Mesothelial cell of epicardium (in vitro differentiated cells): ENCODE measurements around the gene AMMECR1L. TPM values are rescaled to one million over a fixed set of nuclear protein-coding genes. Genes with fewer than 3 reads are reported as not detected.
A peak's percentile ranks its signal among the peaks of the same experiment; 100 is the strongest.

ENCODE experiments used
- DNase-seq, 2 experiments: peaks; one replicate each; pipeline ENCODE4 v3.0.0; 2021; ENCODE audit warnings: low spot score in 2 of 2; ENCODE audit not compliant: unreplicated experiment in 2 of 2
- H3K27ac Mint-ChIP-seq: 2 replicates; pipeline ENCODE4 v1.8.0; 2021; ENCODE audit warnings: mixed read lengths
- H3K27me3 Mint-ChIP-seq: 2 replicates; pipeline ENCODE4 v1.8.0; 2021; ENCODE audit warnings: low read depth, mixed read lengths
- H3K36me3 Mint-ChIP-seq: 2 replicates; pipeline ENCODE4 v1.8.0; 2021; ENCODE audit warnings: mixed read lengths
- H3K4me1 Mint-ChIP-seq: 2 replicates; pipeline ENCODE4 v1.8.0; 2021; ENCODE audit warnings: mixed read lengths
- H3K4me3 Mint-ChIP-seq: 2 replicates; pipeline ENCODE4 v1.8.0; 2021; ENCODE audit warnings: mild to moderate bottlenecking, moderate library complexity, mixed read lengths
- H3K9me3 Mint-ChIP-seq: 2 replicates; pipeline ENCODE4 v1.8.0; 2021; ENCODE audit warnings: mixed read lengths
- CTCF ChIP-seq: fragments of 200-600 bp; sonication (generic); IDR thresholded peaks from one replicate; pipeline ENCODE4 v1.5.0; 2021; ENCODE audit warnings: antibody characterized with exemption; ENCODE audit not compliant: unreplicated experiment
- total RNA-seq: library from RNA; stranded (reverse); gene quantifications from 3 replicates; pipeline ENCODE4 v1.2.1, GENCODE V29; 2021

The AMMECR1L gene
- total RNA-seq, 1 donor from 2014 or later = 23.1 TPM

- no peaks in the 10 kb centered on the region for H3K9me3 Mint-ChIP-seq
- H3K4me1 Mint-ChIP-seq = peaks cover 34% of the 10 kb centered on the region
- peak in 1 of 2 experiments; percentile 42 for DNase-seq
- peak overlapping the region; percentile 91 for H3K4me3 Mint-ChIP-seq
- peaks cover 4% of the 10 kb centered on the region for H3K36me3 Mint-ChIP-seq
- no peaks in the 10 kb centered on the region for H3K27me3 Mint-ChIP-seq
- H3K27ac Mint-ChIP-seq = peak overlapping the region; percentile 92
- no peak for TF ChIP-seq CTCF
Observed at GRCh38 chr2:127857265-127857808, 28.4 kb downstream of the AMMECR1L start.

- H3K27ac Mint-ChIP-seq = no peak overlapping the region
- H3K36me3 Mint-ChIP-seq = peaks cover 19% of the 10 kb centered on the region
- H3K9me3 Mint-ChIP-seq = no peaks in the 10 kb centered on the region
- no peak for DNase-seq
- H3K4me3 Mint-ChIP-seq = no peak overlapping the region
- no peak for TF ChIP-seq CTCF
- H3K27me3 Mint-ChIP-seq = no peaks in the 10 kb centered on the region
- peaks cover 20% of the 10 kb centered on the region for H3K4me1 Mint-ChIP-seq
Observed at GRCh38 chr2:127853671-127854070, 32.1 kb downstream of the AMMECR1L start.

GRCh38 chr2:127852388-127852787 lies 33.4 kb downstream of the AMMECR1L start:
- no peak for TF ChIP-seq CTCF
- DNase-seq = no peak
- peaks cover 16% of the 10 kb centered on the region for H3K4me1 Mint-ChIP-seq
- H3K36me3 Mint-ChIP-seq = peaks cover 22% of the 10 kb centered on the region
- no peak overlapping the region for H3K4me3 Mint-ChIP-seq
- H3K9me3 Mint-ChIP-seq = no peaks in the 10 kb centered on the region
- no peak overlapping the region for H3K27ac Mint-ChIP-seq
- no peaks in the 10 kb centered on the region for H3K27me3 Mint-ChIP-seq

GRCh38 chr2:127847931-127848330 lies 37.8 kb downstream of the AMMECR1L start:
- H3K36me3 Mint-ChIP-seq = peaks cover 39% of the 10 kb centered on the region

GRCh38 chr2:127844973-127845372 lies 40.8 kb downstream of the AMMECR1L start:
- Mint-ChIP-seq H3K27ac (no peak overlapping the region), H3K27me3 (no peaks in the 10 kb centered on the region), H3K36me3 (peaks cover 32% of the 10 kb centered on the region), H3K4me1 (no peaks in the 10 kb centered on the region), H3K4me3 (no peak overlapping the region), H3K9me3 (peaks cover 8% of the 10 kb centered on the region)
- TF ChIP-seq CTCF = no peak
- DNase-seq = no peak

More at GRCh38 chr2:127847931-127848330, 37.8 kb downstream of the AMMECR1L start:
- no peak for DNase-seq
- H3K27ac Mint-ChIP-seq = no peak overlapping the region
- no peaks in the 10 kb centered on the region for H3K9me3 Mint-ChIP-seq
- no peaks in the 10 kb centered on the region for H3K4me1 Mint-ChIP-seq
- H3K4me3 Mint-ChIP-seq = no peak overlapping the region
- no peak for TF ChIP-seq CTCF
- H3K27me3 Mint-ChIP-seq = no peaks in the 10 kb centered on the region

GRCh38 chr2:127843677-127844076 lies 42.1 kb downstream of the AMMECR1L start:
- peaks cover 8% of the 10 kb centered on the region for H3K9me3 Mint-ChIP-seq
- no peaks in the 10 kb centered on the region for H3K27me3 Mint-ChIP-seq
- H3K27ac Mint-ChIP-seq = no peak overlapping the region
- no peak overlapping the region for H3K4me3 Mint-ChIP-seq
- peaks cover 23% of the 10 kb centered on the region for H3K36me3 Mint-ChIP-seq
- H3K4me1 Mint-ChIP-seq = no peaks in the 10 kb centered on the region
- no peak for TF ChIP-seq CTCF
- DNase-seq = no peak
